Measurements from ENCODE around the gene PKMYT1. TPM values are rescaled to one million over a fixed set of nuclear protein-coding genes. Genes with fewer than 3 reads are reported as not detected.

The PKMYT1 gene
- total and polyA plus RNA-seq, 9 of the 15 experiments (the other 6 are each of a cell fraction or from before 2014, with no cell fraction given) = 8.7 to 201 (median 37.8) TPM

- TF ChIP-seq RAD21 (CRISPR knock-in tag; conservative IDR thresholded peaks at IDR 0.05 in 1 of 2, IDR thresholded peaks at IDR 0.05 in 1 of 2) = peak in 1 of 2 experiments; percentile 8; a peak in 1 of 4 replicates
- TF ChIP-seq SIX5 (IDR thresholded peaks at IDR 0.05; ENCODE audit: borderline replicate concordance in 1 of 2, insufficient read depth in 1 of 2, low read depth in 1 of 2, low read length in 2 of 2) = peak; percentile 95 to 97
- peak; percentile 92 for TF ChIP-seq PHF8 (IDR thresholded peaks at IDR 0.05; ENCODE audit: borderline replicate concordance, low read length)
- peak; percentile 83; the same call in 1 of the 2 replicates for TF ChIP-seq RB1 (IDR thresholded peaks at IDR 0.05; ENCODE audit: low read depth)
- TF ChIP-seq, protein P1, sequence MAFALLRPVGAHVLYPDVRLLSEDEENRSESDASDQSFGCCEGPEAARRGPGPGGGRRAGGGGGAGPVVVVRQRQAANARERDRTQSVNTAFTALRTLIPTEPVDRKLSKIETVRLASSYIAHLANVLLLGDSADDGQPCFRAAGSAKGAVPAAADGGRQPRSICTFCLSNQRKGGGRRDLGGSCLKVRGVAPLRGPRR (CRISPR knock-in tag; IDR thresholded peaks at IDR 0.05) = no peak
- TF ChIP-seq CCNT2 (IDR thresholded peaks at IDR 0.05; ENCODE audit: borderline replicate concordance, extremely low read depth, insufficient read length, low read depth, low read length) = peak; percentile 24
- TF ChIP-seq POLR2AphosphoS2 (IDR thresholded peaks at IDR 0.05; ENCODE audit: low read length) = peak; percentile 96
- no peak for TF ChIP-seq ZNF57 (CRISPR knock-in tag; IDR thresholded peaks at IDR 0.05)
- TF ChIP-seq, protein P2, sequence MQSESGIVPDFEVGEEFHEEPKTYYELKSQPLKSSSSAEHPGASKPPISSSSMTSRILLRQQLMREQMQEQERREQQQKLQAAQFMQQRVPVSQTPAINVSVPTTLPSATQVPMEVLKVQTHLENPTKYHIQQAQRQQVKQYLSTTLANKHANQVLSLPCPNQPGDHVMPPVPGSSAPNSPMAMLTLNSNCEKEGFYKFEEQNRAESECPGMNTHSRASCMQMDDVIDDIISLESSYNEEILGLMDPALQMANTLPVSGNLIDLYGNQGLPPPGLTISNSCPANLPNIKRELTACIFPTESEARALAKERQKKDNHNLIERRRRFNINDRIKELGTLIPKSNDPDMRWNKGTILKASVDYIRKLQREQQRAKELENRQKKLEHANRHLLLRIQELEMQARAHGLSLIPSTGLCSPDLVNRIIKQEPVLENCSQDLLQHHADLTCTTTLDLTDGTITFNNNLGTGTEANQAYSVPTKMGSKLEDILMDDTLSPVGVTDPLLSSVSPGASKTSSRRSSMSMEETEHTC (IDR thresholded peaks at IDR 0.05) = peak; percentile 87
- TF ChIP-seq PHF20 (IDR thresholded peaks at IDR 0.05; ENCODE audit: partially characterized antibody) = peak; percentile 25
- no peak for TF ChIP-seq ZNF830 (CRISPR knock-in tag; IDR thresholded peaks at IDR 0.05)
- TF ChIP-seq, protein P3, sequence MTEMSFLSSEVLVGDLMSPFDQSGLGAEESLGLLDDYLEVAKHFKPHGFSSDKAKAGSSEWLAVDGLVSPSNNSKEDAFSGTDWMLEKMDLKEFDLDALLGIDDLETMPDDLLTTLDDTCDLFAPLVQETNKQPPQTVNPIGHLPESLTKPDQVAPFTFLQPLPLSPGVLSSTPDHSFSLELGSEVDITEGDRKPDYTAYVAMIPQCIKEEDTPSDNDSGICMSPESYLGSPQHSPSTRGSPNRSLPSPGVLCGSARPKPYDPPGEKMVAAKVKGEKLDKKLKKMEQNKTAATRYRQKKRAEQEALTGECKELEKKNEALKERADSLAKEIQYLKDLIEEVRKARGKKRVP (CRISPR knock-in tag; IDR thresholded peaks at IDR 0.05) = peak; percentile 85
- peak; percentile 42; the same call in 1 of the 2 replicates for TF ChIP-seq TAF15 (IDR thresholded peaks at IDR 0.05; ENCODE audit: low read depth, low read length)
- TF ChIP-seq ZSCAN32 (CRISPR knock-in tag; IDR thresholded peaks at IDR 0.05) = peak; percentile 69; the same call in 1 of the 2 replicates
- TF ChIP-seq TBL1XR1 (IDR thresholded peaks at IDR 0.05; ENCODE audit: low read length in 2 of 2) = peak; percentile 8 to 81; a peak in 2 of 4 replicates
- TF ChIP-seq MYBL2 (IDR thresholded peaks at IDR 0.05; ENCODE audit: low read depth) = no peak
- TF ChIP-seq MYBL2 (CRISPR knock-in tag; IDR thresholded peaks at IDR 0.05; ENCODE audit: borderline replicate concordance) = no peak
- 0 out of 2 replicates have a peak, but pooled peaks have one; percentile 8 for TF ChIP-seq RFX7 (CRISPR knock-in tag; IDR thresholded peaks at IDR 0.05)
- TF ChIP-seq, protein P4, sequence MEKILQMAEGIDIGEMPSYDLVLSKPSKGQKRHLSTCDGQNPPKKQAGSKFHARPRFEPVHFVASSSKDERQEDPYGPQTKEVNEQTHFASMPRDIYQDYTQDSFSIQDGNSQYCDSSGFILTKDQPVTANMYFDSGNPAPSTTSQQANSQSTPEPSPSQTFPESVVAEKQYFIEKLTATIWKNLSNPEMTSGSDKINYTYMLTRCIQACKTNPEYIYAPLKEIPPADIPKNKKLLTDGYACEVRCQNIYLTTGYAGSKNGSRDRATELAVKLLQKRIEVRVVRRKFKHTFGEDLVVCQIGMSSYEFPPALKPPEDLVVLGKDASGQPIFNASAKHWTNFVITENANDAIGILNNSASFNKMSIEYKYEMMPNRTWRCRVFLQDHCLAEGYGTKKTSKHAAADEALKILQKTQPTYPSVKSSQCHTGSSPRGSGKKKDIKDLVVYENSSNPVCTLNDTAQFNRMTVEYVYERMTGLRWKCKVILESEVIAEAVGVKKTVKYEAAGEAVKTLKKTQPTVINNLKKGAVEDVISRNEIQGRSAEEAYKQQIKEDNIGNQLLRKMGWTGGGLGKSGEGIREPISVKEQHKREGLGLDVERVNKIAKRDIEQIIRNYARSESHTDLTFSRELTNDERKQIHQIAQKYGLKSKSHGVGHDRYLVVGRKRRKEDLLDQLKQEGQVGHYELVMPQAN (IDR thresholded peaks at IDR 0.05; ENCODE audit: borderline replicate concordance) = peak; percentile 73; the same call in 1 of the 2 replicates
- TF ChIP-seq MYNN (IDR thresholded peaks at IDR 0.05) = peak; percentile 73; the same call in 1 of the 2 replicates
- no peak for TF ChIP-seq MYNN (CRISPR knock-in tag; IDR thresholded peaks at IDR 0.05)
- peak; percentile 35; the same call in 1 of the 2 replicates for TF ChIP-seq ZKSCAN1 (IDR thresholded peaks at IDR 0.05; ENCODE audit: low read depth, low read length)
- TF ChIP-seq GABPB2 (CRISPR knock-in tag; conservative IDR thresholded peaks at IDR 0.05) = no peak
Observed at GRCh38 chr16:3023669-3024478, 43.6 kb upstream of the PKMYT1 start, which contains the start of the genes HCFC1R1 and THOC6 (continued).
